ENCODE measurements around the gene GALNT1. TPM values are rescaled to one million over a fixed set of nuclear protein-coding genes. Genes with fewer than 3 reads are reported as not detected.

Gene GALNT1
- total and polyA plus RNA-seq, 9 of the 15 experiments (the other 6 are each of a cell fraction or from before 2014, with no cell fraction given), result 14.4 to 54.1 (median 36.6) TPM

- WGBS (ENCODE audit: insufficient coverage, low coverage, missing lambda C conversion rate), result 23% methylated on average over 8 of the region's 8 CpGs
- Histone ChIP-seq H3K4me1 (replicated peaks in 1 of 2; ENCODE audit: control insufficient read depth in 2 of 2, insufficient read depth in 2 of 2, low read length in 2 of 2) (peaks cover 7 to 12% of the 10 kb centered on the region in 2 experiments; a peak in 3 of 5 replicates), H2AFZ (ENCODE audit: low read depth, low read length) (no peak overlapping the region), H3K4me2 (ENCODE audit: insufficient read depth, low read length) (no peak overlapping the region), H3K9me1 (ENCODE audit: control insufficient read depth, insufficient read depth, low read length) (no peaks in the 10 kb centered on the region), H3K9ac (ENCODE audit: insufficient read depth in 1 of 2, low read depth in 2 of 2, low read length in 2 of 2) (no peak overlapping the region), H3K36me3 (ENCODE audit: control insufficient read depth, insufficient read depth, low read length) (no peaks in the 10 kb centered on the region), H3K4me3 (no peak overlapping the region), H4K20me1 (replicated peaks; ENCODE audit: control insufficient read depth, insufficient read depth, low read length) (no peaks in the 10 kb centered on the region), H3K27me3 (ENCODE audit: control insufficient read depth in 2 of 2, insufficient read depth in 2 of 2, low read length in 2 of 2) (no peaks in the 10 kb centered on the region; a peak in 1 of 5 replicates), H3K27ac (ENCODE audit: extremely low read depth, low read depth, low read length) (no peak overlapping the region), H3K9me3 (replicated peaks; ENCODE audit: control insufficient read depth, insufficient read depth, low read depth, low read length) (no peaks in the 10 kb centered on the region), H3K79me2 (ENCODE audit: control insufficient read depth, insufficient read depth, low read length) (peaks cover 4% of the 10 kb centered on the region; the same call in 2 of the 3 replicates)
- no TSS peak for BruUV-seq (replicated peaks)
- ChIA-PET POLR2A (no interaction called here), CTCF (ENCODE audit: low intra/inter-chr PET ratio) (no interaction called here)
- intact Hi-C loops (cut with micrococcal nuclease) (no loop called here), in situ Hi-C loops (cut with MboI) (no loop called here)
- ATAC-seq, result no peak
- no peak for FAIRE-seq
- DNase-seq (ENCODE audit: extremely low read depth in 1 of 4, low spot score in 3 of 4), result no peak
- no peak for TF ChIP-seq ERF (CRISPR knock-in tag; IDR thresholded peaks at IDR 0.05)
- TF ChIP-seq THAP7 (CRISPR knock-in tag; IDR thresholded peaks at IDR 0.05), result no peak
- no peak for TF ChIP-seq HMG20B (CRISPR knock-in tag; IDR thresholded peaks at IDR 0.05)
- no peak for TF ChIP-seq TFAM (CRISPR knock-in tag; conservative IDR thresholded peaks at IDR 0.05)
- no peak for TF ChIP-seq ZNF76 (CRISPR knock-in tag; IDR thresholded peaks at IDR 0.05; ENCODE audit: borderline replicate concordance)
- TF ChIP-seq ZNF584 (CRISPR knock-in tag; IDR thresholded peaks at IDR 0.05; ENCODE audit: low read depth), result no peak
- no peak for TF ChIP-seq PHF21A (IDR thresholded peaks at IDR 0.05; ENCODE audit: borderline replicate concordance, low read depth)
- no peak for TF ChIP-seq MGA (IDR thresholded peaks at IDR 0.05)
- TF ChIP-seq GTF2F1 (IDR thresholded peaks at IDR 0.05; ENCODE audit: low read depth, low read length), result no peak
- no peak for TF ChIP-seq GATAD2B (IDR thresholded peaks at IDR 0.05; ENCODE audit: borderline replicate concordance)
Observed at GRCh38 chr18:35577045-35577848, 4.3 kb upstream of the GALNT1 start.

All from K562 (cell line).